ENCODE results near the gene INTU.

DNA sequence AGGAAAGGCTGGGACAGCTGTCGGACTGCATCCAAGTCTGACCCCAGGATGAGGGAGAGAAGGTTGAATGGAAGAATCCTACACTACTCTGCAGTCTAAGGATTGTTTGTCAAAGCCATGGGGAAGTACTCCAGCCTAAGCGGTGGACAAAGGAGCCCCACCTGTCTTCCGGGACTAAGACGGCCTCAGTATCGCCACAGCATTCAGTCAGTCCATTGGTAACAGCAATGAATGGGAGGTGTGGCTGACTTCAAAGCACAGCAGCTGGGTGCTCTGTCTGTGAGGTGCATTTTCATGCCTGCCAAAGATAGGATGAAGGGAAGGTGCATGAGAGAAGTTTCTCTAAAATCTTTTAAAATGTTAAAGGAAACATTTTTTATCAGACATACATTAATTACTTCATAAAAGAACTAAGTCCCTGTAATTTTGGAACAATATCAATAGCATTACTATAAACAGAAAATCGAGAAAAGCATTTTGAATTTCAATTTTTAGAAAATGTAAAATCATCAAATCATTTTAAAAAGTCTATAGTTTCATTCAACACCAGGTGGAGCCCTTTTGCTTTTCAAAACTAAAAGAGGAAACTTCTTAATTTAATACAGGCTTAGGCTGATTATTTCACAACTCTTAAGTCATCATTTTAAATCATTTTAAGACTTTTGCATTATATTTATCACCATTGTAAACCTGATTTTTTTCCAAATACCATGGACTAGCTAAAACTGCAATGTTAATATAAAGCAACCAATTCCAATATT lies 27.6 kb upstream of the INTU start:
- TF ChIP-seq CTCF (IDR thresholded peaks at IDR 0.05; ENCODE audit: insufficient read depth, low read depth, low read length) (peak; percentile 42), EZH2 (IDR thresholded peaks at IDR 0.05; ENCODE audit: insufficient read depth, low read length) (no peak)

All from astrocyte (in vitro differentiated cells and primary cell).